Measurements from ENCODE around the gene UVRAG.

GRCh38 chr11:76090174-76090573 is 275.2 kb downstream of the UVRAG start:
- TF ChIP-seq EZH2 (IDR thresholded peaks at IDR 0.05) (no peak), POLR2AphosphoS5 (IDR thresholded peaks at IDR 0.05; ENCODE audit: borderline replicate concordance, low read depth, low read length) (no peak)
